BJ (cell line): Measurements from ENCODE around the gene POLR2J3. TPM values are rescaled to one million over a fixed set of nuclear protein-coding genes. Genes with fewer than 3 reads are reported as not detected.
"Not testable (repeated sequence)": the region's sequence is repeated elsewhere in the genome, so short reads cannot be mapped to it uniquely, and the experiment has no call there.

Experiments used
- CTCF ChIA-PET: fragments of 350-600 bp; formaldehyde crosslinking; extraction: SDS; loops from one replicate; lab custom pipeline; 2021; ENCODE audit warnings: antibody characterized with exemption, inconsistent platforms; lab: Yijun Ruan, JAX
- POLR2A ChIA-PET: fragments of 300-600 bp; sonication (Branson Sonifier 250); formaldehyde crosslinking; extraction: SDS; loops from one replicate; lab custom pipeline; 2021; ENCODE audit warnings: antibody characterized with exemption; lab: Charles Lee
- DNase-seq: peaks from one replicate; pipeline ENCODE4 v3.0.0-alpha.2; 2011; ENCODE audit warnings: low read depth
- H3K27me3 ChIP-seq: 2 replicates; pipeline ENCODE4 v1.6.0; 2011; ENCODE audit warnings: low read length; ENCODE audit not compliant: control insufficient read depth, insufficient read depth
- H3K36me3 ChIP-seq: 2 replicates; pipeline ENCODE4 v1.5.1; 2011; ENCODE audit warnings: low read length; ENCODE audit not compliant: control insufficient read depth, insufficient read depth
- H3K4me3 ChIP-seq: 2 replicates; pipeline ENCODE4 v1.5.1; 2011; ENCODE audit warnings: low read depth, mild to moderate bottlenecking, control low read depth, low read length
- polyA minus RNA-seq: library from RNA; depleted of rRNA, polyadenylated mRNA; stranded (reverse); fragments of >200 nt; gene quantifications from 2 replicates; pipeline ENCODE4 v1.2.3, GENCODE V29; 2011; rRNA and poly(A)+ RNA removed
- polyA plus RNA-seq: library from polyadenylated mRNA; depleted of rRNA; stranded (reverse); fragments of >200 nt; gene quantifications from 2 replicates; pipeline ENCODE4 v1.2.3, GENCODE V29; 2011; rRNA removed
- TF ChIP-seq, protein P1 (sequence below): IDR thresholded peaks from 2 replicates; pipeline ENCODE4 v1.5.1; 2011; ENCODE audit warnings: low read depth, mild to moderate bottlenecking, control low read depth, inconsistent platforms, low read length, moderate library complexity; ENCODE audit not compliant: insufficient read depth

POLR2J3 gene
- 41.5 and 118 TPM in 2 replicates for polyA plus RNA-seq
- polyA minus RNA-seq: 117 and 143 TPM in 2 replicates

GRCh38 chr7:102572261-102573239 is at the start of gene POLR2J3:
TSS of gene POLR2J3 (minus strand) at chr7:102572583. CDS start at chr7:102572521, 62 bp downstream.
- POLR2A ChIA-PET: interaction anchor here (0.6 kb wide), 1 partner anchor 128 kb away, joined by 6 read pairs; no protein-coding TSS in a partner anchor
- H3K36me3 ChIP-seq, CTCF ChIA-PET, H3K27me3 ChIP-seq: not testable (repeated sequence)
- TF ChIP-seq, protein P1, sequence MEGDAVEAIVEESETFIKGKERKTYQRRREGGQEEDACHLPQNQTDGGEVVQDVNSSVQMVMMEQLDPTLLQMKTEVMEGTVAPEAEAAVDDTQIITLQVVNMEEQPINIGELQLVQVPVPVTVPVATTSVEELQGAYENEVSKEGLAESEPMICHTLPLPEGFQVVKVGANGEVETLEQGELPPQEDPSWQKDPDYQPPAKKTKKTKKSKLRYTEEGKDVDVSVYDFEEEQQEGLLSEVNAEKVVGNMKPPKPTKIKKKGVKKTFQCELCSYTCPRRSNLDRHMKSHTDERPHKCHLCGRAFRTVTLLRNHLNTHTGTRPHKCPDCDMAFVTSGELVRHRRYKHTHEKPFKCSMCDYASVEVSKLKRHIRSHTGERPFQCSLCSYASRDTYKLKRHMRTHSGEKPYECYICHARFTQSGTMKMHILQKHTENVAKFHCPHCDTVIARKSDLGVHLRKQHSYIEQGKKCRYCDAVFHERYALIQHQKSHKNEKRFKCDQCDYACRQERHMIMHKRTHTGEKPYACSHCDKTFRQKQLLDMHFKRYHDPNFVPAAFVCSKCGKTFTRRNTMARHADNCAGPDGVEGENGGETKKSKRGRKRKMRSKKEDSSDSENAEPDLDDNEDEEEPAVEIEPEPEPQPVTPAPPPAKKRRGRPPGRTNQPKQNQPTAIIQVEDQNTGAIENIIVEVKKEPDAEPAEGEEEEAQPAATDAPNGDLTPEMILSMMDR: peak; percentile 68
- H3K4me3 ChIP-seq: peak within 1 kb of the TSS; percentile 60
- DNase-seq: peak; percentile 70

DNA sequence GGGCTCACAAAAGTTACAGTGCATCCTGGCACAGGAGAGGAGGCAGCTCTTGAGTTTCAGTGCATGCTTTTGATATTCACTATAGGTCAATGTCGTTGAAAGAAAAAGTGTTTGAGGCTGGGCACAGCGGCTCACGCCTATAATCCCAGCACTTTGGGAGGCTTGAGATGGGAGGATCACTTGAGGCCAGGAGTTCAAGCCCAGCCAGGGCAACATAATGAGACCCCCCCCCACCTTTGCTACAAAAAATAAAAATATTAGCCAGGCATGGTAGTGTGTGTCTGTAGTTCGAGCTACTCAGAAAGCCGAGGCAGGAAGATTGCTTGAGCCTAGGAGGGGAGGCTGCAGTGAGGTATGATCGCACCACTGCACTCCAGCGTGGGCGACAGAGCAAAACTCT is 45.7 kb upstream of the POLR2J3 start:
- H3K4me3 ChIP-seq, POLR2A ChIA-PET, DNase-seq, H3K36me3 ChIP-seq, H3K27me3 ChIP-seq, CTCF ChIA-PET: not testable (repeated sequence)

DNA sequence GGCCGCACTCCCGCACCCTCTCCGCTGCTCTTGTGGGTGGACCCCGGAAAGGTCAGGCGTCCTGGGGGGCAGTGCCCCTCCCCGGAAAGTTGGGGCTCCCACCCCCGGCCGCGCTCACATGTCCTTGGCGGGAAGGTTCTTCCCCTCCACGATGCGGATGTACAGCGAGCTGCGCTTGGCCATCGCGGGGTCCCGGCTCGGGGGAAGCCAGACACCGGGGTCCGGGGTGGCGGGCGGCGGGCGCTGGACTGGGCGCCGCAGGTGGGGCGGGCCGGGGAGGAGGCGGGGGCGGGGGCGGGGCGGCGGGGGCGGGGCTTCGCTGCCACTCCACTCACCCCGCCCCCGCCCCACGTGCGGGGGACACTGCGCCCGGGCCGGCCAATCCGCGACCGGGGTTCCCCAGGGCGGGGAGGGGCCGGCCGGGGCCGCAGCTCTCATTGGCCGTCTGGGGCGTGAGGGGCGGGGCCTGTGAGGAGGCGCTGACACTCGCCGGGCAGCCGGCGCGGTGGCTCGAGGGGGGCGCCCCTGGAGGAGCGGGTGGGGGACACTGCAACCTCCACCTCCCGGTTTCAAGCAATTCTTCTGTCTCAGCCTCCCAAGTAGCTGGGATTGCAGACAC is 44.2 kb upstream of the POLR2J3 start, which contains the start of gene RASA4:
RASA4 (minus strand) TSS at position 250 of the 619 bp plus-strand sequence; CDS start at position 183, 67 bp downstream.
- CTCF ChIA-PET, H3K36me3 ChIP-seq, H3K27me3 ChIP-seq, POLR2A ChIA-PET, DNase-seq: not testable (repeated sequence)
- H3K4me3 ChIP-seq: peak within 1 kb of the TSS; percentile 54

DNA sequence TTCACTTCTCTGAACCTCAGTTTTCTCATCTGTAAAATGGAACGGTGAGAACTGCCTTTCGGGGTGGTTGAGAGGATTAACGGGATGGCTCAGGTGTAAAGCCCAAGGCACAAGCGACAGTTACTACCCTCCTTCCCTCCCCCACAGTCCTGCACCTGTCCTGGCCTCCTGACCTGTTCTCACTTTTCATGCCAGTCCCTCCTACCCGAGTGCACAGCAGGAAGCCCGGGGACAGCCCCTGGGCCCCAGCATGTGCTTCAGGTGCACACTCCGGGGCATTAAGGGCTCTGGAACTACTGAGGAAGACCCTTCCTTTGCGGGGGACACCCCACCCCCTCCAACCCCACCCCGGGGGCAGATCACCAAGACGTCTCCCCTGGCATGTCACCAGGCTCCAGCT is 43.5 kb upstream of the POLR2J3 start:
- H3K36me3 ChIP-seq, POLR2A ChIA-PET, CTCF ChIA-PET, H3K27me3 ChIP-seq, DNase-seq, H3K4me3 ChIP-seq: not testable (repeated sequence)

GRCh38 chr7:102614873-102615272 is 42.5 kb upstream of the POLR2J3 start:
- CTCF ChIA-PET, DNase-seq, H3K4me3 ChIP-seq: not testable (repeated sequence)

GRCh38 chr7:102614346-102614697 is 41.9 kb upstream of the POLR2J3 start:
- H3K27me3 ChIP-seq, POLR2A ChIA-PET, H3K4me3 ChIP-seq, CTCF ChIA-PET, DNase-seq, H3K36me3 ChIP-seq: not testable (repeated sequence)

More at GRCh38 chr7:102614873-102615272, 42.5 kb upstream of the POLR2J3 start:
- H3K36me3 ChIP-seq, H3K27me3 ChIP-seq, POLR2A ChIA-PET: not testable (repeated sequence)

- CTCF ChIA-PET, H3K4me3 ChIP-seq, DNase-seq, H3K36me3 ChIP-seq, H3K27me3 ChIP-seq, POLR2A ChIA-PET: not testable (repeated sequence)
These were observed 41.4 kb upstream of the POLR2J3 start for GRCh38 chr7:102613575-102614345.

DNA sequence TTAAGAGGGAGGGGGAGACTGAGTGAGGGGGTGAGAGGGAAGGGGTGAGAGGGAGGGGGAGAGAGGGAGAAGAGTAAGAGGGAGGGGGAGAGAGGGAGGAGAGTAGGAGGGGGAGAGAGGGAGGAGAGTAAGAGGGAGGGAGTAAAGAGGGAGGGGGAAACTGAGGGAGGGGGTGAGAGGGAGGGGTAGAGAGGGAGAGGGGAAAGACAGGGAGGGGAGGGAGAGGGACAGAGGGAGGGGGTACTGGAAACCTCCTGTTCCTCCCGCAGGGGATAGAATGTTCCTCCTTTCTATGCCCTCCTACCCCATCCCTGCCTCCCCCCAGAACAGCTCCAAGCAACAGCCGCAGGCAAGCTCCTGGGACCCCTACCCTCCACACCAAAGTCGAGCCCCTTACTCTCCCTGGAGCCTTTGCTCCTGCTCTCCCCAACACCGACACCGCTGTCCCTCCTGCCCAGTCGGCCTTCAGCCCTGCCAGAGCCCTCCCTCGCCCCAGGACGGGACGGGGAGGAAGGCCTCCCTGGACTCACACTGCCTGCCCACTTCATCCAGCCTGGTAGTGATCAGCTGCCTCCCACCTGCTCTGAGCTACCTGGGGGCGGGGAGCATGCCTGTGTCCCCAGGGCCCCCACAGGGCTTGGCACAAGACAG is 39.4 kb upstream of the POLR2J3 start:
- H3K27me3 ChIP-seq, H3K36me3 ChIP-seq, POLR2A ChIA-PET, DNase-seq, CTCF ChIA-PET: not testable (repeated sequence)
- peak overlapping the region; percentile 23 for H3K4me3 ChIP-seq

DNA sequence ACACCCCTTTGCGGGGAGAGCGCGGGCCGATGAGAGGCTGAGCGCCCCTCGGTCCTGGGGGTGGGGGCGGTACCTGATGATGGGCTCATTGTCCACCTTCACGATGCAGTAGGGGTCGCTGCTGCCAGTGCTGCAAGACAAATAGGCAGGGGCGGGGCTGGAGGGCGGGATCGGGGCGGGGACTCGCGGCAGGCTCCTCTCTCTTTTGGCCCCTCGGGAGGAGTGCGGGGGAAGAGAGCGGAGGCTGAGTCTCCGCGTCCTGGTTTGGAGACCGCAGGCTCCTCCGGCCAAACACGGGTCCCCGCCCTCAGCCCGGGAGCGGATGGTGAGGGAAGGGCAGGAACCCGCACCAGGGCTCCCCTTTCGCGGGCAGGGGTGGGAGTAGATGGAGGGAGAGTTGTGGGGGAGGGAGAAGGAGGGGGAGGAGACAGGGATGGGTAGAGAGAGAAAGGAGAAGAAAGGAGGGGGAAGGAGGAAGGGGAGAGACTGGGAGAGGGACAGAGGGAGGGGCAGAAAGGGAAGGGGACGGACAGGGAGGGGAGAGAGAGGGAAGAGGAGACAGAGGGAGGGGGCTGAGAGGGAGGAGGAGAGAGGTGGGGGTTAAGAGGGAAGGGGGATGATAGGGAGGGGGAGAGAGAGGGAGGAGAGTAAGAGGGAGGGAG is 38.8 kb upstream of the POLR2J3 start:
- POLR2A ChIA-PET, H3K27me3 ChIP-seq, CTCF ChIA-PET, H3K36me3 ChIP-seq, DNase-seq, H3K4me3 ChIP-seq: not testable (repeated sequence)

DNA sequence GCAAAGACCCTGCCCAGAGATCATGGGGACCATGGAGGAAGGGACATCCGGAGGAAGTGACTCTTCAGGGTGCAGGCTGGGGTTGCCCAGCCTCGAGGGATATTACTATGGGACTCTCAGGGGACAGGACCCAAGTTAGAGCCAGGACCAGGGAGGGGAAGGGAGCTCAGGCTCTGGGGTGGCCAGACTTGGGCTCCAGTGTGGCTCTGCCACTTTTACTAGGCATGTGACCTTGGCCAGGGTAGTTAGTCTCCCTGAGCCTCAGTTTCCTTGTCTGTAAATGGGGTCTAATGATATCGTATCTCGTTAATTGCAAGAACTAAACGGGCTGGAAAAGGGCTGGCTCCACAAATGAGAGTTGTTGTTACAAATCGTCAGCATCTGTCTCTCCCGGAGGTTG is 38.1 kb upstream of the POLR2J3 start:
- H3K4me3 ChIP-seq, DNase-seq, CTCF ChIA-PET, POLR2A ChIA-PET, H3K36me3 ChIP-seq, H3K27me3 ChIP-seq: not testable (repeated sequence)
